Thyroid gland (tissue), 4 donors: Measurements from ENCODE around the gene GJA9. TPM values are rescaled to one million over a fixed set of nuclear protein-coding genes. Genes with fewer than 3 reads are reported as not detected.
A peak's percentile ranks its signal among the peaks of the same experiment; 100 is the strongest.
"Not testable (repeated sequence)": the region's sequence is repeated elsewhere in the genome, so short reads cannot be mapped to it uniquely, and the experiment has no call there.

Experiments
- DNase-seq, 2 donors: peaks; one replicate each; pipeline ENCODE4 v3.0.0-alpha.2; 2019
- H3K27ac ChIP-seq, 3 donors: fragments of 200-600 bp; sonication (generic); 1 replicate in 2 of 3; 2 replicates in 1 of 3; pipeline ENCODE4 v1.5.1; 2016 to 2019; ENCODE audit warnings: mild to moderate bottlenecking in 1 of 3, moderate library complexity in 1 of 3
- H3K27me3 ChIP-seq: fragments of 200-600 bp; sonication (generic); one replicate; pipeline ENCODE4 v1.5.1; 2019
- H3K36me3 ChIP-seq, 2 donors: fragments of 200-600 bp; sonication (generic); one replicate each; pipeline ENCODE4 v1.5.1; 2016 to 2019
- H3K4me1 ChIP-seq, 2 donors: fragments of 200-600 bp; sonication (generic); one replicate each; pipeline ENCODE4 v1.5.1; 2017 to 2019
- H3K4me3 ChIP-seq, 3 donors: fragments of 200-600 bp; sonication (generic); replicated peaks in 1 of 3; 1 replicate in 2 of 3; 2 replicates in 1 of 3; pipeline ENCODE4 v1.5.1; 2016; ENCODE audit warnings: mild to moderate bottlenecking in 1 of 3
- H3K9me3 ChIP-seq: fragments of 200-600 bp; sonication (generic); one replicate; pipeline ENCODE4 v1.5.1; 2017
- POLR2A ChIP-seq, 2 donors: fragments of 450-650 bp; IDR thresholded peaks; one replicate each; pipeline ENCODE4 v1.6.1; 2017; ENCODE audit warnings: antibody characterized with exemption in 2 of 2, mild to moderate bottlenecking in 2 of 2, moderate library complexity in 1 of 2
- WGBS, 2 donors: methylation state at CpG; one replicate each; pipeline ENCODE4 v1.1.5; 2017; 5-methylcytosine and 5-hydroxymethylcytosine counted together
- intact Hi-C: fragments of 100-400 bp; cut with DNase I; formaldehyde crosslinking; loops from one replicate; pipeline ENCODE4 v1.15.1; 2023
- total RNA-seq, 4 donors: library from RNA; depleted of rRNA; stranded (reverse); fragments of >200 nt; gene quantifications; one replicate each; pipeline ENCODE4 v1.2.3, GENCODE V29; 2016
- TF ChIP-seq, protein P1 (sequence below), 6 experiments: fragments of 200-600 bp in 3 of 6; fragments of 450-650 bp in 3 of 6; sonication (generic) in 3 of 6; IDR thresholded peaks; one replicate each; pipeline ENCODE4 v1.5.1; 2016 to 2019; ENCODE audit warnings: antibody characterized with exemption in 6 of 6, mild to moderate bottlenecking in 2 of 6, inconsistent platforms in 1 of 6, moderate library complexity in 1 of 6

The GJA9 gene
- total RNA-seq, 4 donors from 2014 or later = not detected

DNA sequence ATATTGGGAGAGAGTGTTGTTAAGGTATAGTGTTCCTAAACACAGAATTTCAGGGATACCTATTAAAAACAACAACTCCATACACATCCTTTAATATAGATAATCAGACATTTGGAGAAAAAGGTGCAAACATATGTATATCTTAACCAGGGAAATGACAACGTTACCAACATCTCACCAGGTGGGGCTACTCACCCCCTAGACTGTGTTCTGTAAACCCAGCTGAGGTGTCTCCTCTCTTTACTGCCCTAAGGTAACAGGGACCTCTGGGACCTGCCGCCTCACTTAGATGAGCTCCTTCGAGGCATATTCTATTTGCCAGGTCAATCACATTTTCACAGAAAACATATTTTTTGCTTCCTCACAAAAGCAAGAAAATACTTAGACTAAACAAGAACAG, 35.2 kb downstream of the GJA9 start:
- no peak overlapping the region for H3K27ac ChIP-seq
- no peak overlapping the region for H3K4me3 ChIP-seq
- H3K36me3 ChIP-seq = peaks cover 32 to 40% of the 10 kb centered on the region in 2 donors
- TF ChIP-seq, protein P1, sequence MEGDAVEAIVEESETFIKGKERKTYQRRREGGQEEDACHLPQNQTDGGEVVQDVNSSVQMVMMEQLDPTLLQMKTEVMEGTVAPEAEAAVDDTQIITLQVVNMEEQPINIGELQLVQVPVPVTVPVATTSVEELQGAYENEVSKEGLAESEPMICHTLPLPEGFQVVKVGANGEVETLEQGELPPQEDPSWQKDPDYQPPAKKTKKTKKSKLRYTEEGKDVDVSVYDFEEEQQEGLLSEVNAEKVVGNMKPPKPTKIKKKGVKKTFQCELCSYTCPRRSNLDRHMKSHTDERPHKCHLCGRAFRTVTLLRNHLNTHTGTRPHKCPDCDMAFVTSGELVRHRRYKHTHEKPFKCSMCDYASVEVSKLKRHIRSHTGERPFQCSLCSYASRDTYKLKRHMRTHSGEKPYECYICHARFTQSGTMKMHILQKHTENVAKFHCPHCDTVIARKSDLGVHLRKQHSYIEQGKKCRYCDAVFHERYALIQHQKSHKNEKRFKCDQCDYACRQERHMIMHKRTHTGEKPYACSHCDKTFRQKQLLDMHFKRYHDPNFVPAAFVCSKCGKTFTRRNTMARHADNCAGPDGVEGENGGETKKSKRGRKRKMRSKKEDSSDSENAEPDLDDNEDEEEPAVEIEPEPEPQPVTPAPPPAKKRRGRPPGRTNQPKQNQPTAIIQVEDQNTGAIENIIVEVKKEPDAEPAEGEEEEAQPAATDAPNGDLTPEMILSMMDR (IDR thresholded peaks at IDR 0.05) = no peak
- TF ChIP-seq POLR2A (IDR thresholded peaks at IDR 0.05) = no peak
- H3K4me1 ChIP-seq = no peaks in the 10 kb centered on the region
- H3K9me3 ChIP-seq = no peaks in the 10 kb centered on the region
- WGBS, 2 donors = 96 to 100% methylated on average over 3 of the region's 3 CpGs
- H3K27me3 ChIP-seq = no peaks in the 10 kb centered on the region
- intact Hi-C loops = no loop called here
- no peak for DNase-seq

DNA sequence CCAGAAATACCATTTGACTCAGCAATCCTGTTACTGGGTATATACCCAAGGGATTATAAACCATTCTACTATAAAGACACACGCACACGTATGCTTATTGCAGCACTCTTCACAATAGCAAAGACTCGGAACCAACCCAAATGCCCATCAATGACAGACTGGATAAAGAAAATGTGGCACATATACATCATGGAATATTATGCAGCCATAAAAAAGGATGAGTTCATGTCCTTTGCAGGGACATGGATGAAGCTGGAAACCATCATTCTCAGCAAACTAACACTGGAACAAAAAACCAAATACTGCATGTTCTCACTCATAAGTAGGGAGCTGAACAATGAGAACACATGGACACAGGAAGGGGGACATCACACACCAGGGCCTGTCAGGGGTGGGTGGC, 36.3 kb downstream of the GJA9 start:
- H3K27me3 ChIP-seq, DNase-seq, H3K9me3 ChIP-seq, H3K27ac ChIP-seq, H3K4me3 ChIP-seq, H3K4me1 ChIP-seq, intact Hi-C loops: not testable (repeated sequence)
- 97 to 100% methylated on average over 3 of the region's 3 CpGs for WGBS, 2 donors
- H3K36me3 ChIP-seq = peaks cover 31 to 34% of the 10 kb centered on the region in 2 donors

GRCh38 chr1:38840281-38840680, 41.1 kb downstream of the GJA9 start:
- WGBS, 2 donors = 60 to 64% methylated on average over 2 of the region's 2 CpGs
- Histone ChIP-seq H3K4me3 (no peak overlapping the region), H3K27me3 (no peaks in the 10 kb centered on the region), H3K9me3 (no peaks in the 10 kb centered on the region), H3K36me3 (peaks cover 24 to 40% of the 10 kb centered on the region in 2 donors), H3K27ac (no peak overlapping the region), H3K4me1 (peaks cover 0 to 4% of the 10 kb centered on the region in 2 donors)
- no peak for TF ChIP-seq POLR2A (IDR thresholded peaks at IDR 0.05)
- TF ChIP-seq, protein P1 (IDR thresholded peaks at IDR 0.05) = no peak
- DNase-seq = no peak
- intact Hi-C loops = no loop called here

- Histone ChIP-seq H3K27ac (no peak overlapping the region), H3K4me3 (no peak overlapping the region), H3K4me1 (peaks cover 0 to 4% of the 10 kb centered on the region in 2 donors), H3K36me3 (peaks cover 19 to 38% of the 10 kb centered on the region in 2 donors), H3K27me3 (no peaks in the 10 kb centered on the region), H3K9me3 (no peaks in the 10 kb centered on the region)
- no peak for DNase-seq
- intact Hi-C loops = loop anchor here (10.0 kb wide), 1 partner anchor 815 kb away; no protein-coding TSS in a partner anchor
- TF ChIP-seq, protein P1 (IDR thresholded peaks at IDR 0.05) = no peak
- TF ChIP-seq POLR2A (IDR thresholded peaks at IDR 0.05) = no peak
- 81 to 86% methylated on average over 9 of the region's 9 CpGs for WGBS, 2 donors
These were observed 42.0 kb downstream of the GJA9 start for GRCh38 chr1:38839363-38839762.

DNA sequence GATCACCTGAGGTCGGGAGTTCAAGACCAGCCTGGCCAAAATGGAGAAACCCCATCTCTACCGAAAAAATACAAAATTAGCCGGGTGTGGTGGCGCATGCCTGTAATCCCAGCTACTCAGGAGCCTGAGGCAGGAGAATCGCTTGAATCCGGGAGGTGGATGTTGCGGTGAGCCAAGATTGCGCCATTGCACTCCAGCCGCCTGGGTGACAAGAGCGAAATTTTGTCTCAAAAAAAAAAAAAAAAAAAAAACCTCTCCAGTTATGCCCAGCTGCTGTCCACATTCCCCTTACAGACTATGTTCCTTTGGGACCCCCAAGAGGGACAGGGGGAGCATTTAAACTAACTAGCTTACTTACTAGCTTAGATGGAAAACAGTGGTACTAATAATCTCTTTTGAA, 45.1 kb downstream of the GJA9 start:
- H3K4me3 ChIP-seq, DNase-seq, H3K4me1 ChIP-seq, H3K27ac ChIP-seq, H3K9me3 ChIP-seq, H3K27me3 ChIP-seq: not testable (repeated sequence)
- peaks cover 19 to 24% of the 10 kb centered on the region in 2 donors for H3K36me3 ChIP-seq
- WGBS, 2 donors = 88 to 91% methylated on average over 10 of the region's 10 CpGs
- intact Hi-C loops = loop anchor here (10.0 kb wide), 1 partner anchor 812 kb away; no protein-coding TSS in a partner anchor

DNA sequence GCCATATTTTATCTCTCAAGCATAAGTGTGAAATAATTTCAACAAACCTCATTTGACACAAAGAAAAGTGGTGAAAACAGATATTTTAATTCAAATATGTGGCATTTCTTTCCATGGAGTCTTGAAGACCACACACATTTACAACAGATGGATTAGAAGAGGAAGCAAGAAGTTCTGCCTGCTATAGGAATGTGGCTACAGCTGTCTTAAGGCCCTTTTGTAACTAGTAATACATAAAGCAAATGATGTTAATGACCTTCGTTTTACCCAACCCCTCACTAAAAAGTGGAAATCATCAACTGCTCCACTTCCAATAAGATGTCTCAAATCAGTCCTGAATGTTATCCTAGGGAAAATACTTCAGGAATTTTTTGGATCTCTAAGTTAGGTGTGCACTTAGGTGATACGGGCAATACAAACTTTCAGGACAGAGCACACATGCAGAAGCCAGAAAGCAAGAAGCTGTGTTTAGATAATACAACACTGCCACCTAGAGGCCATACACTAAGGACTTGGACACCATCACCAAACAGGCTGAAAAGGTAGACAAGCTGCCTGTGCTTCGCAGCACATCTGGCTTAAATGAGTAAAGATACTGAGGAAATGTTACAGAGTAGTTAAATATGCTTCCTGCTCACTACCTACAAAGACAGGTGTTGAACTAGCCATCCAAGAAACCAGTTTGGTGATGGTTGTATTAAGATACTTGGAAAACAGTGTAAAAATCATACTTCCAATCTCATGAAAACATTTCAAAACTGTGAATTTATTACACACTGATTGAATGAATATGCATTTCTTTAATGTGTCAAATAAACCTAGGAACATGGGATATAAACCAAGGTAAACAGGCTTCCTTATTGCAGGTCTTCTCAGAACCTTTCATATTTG, 46.2 kb downstream of the GJA9 start:
- DNase-seq = peak; percentile 29 to 36
- 21 to 24% methylated on average over 3 of the region's 3 CpGs for WGBS, 2 donors
- intact Hi-C loops = loop anchor here (10.0 kb wide), 1 partner anchor 810 kb away; no protein-coding TSS in a partner anchor

More for the DNA sequence above, 46.2 kb downstream of the GJA9 start:
- Histone ChIP-seq H3K9me3 (no peaks in the 10 kb centered on the region), H3K27me3 (no peaks in the 10 kb centered on the region), H3K4me3 (no peak overlapping the region), H3K36me3 (peaks cover 19 to 24% of the 10 kb centered on the region in 2 donors), H3K4me1 (no peaks in the 10 kb centered on the region), H3K27ac (no peak overlapping the region)
- no peak for TF ChIP-seq POLR2A (IDR thresholded peaks at IDR 0.05)
- TF ChIP-seq, protein P1 (IDR thresholded peaks at IDR 0.05) = peak; percentile 22 to 74 (median 73)
